Measurements from ENCODE around the gene TGDS. TPM values are rescaled to one million over a fixed set of nuclear protein-coding genes. Genes with fewer than 3 reads are reported as not detected.

TGDS gene
- total RNA-seq, 2 donors from 2014 or later = 6.1 to 6.5 TPM

GRCh38 chr13:94586371-94586770, 9.6 kb downstream of the TGDS start:
- Histone ChIP-seq H3K4me3 (no peak overlapping the region), H3K27ac (no peak overlapping the region), H3K36me3 (peaks cover 26% of the 10 kb centered on the region), H3K27me3 (no peaks in the 10 kb centered on the region), H3K4me1 (no peaks in the 10 kb centered on the region), H3K9me3 (no peaks in the 10 kb centered on the region)
- no peak for TF ChIP-seq CTCF (IDR thresholded peaks at IDR 0.05)
- no peak for DNase-seq (ENCODE audit: low spot score)

- H3K27me3 ChIP-seq = no peaks in the 10 kb centered on the region
- H3K36me3 ChIP-seq = peaks cover 33% of the 10 kb centered on the region
- no peak overlapping the region for H3K4me3 ChIP-seq
- H3K9me3 ChIP-seq = no peaks in the 10 kb centered on the region
- no peaks in the 10 kb centered on the region for H3K4me1 ChIP-seq
- no peak for TF ChIP-seq CTCF (IDR thresholded peaks at IDR 0.05)
- DNase-seq (ENCODE audit: low spot score) = no peak
- H3K27ac ChIP-seq = no peak overlapping the region
These were observed 10.3 kb downstream of the TGDS start for GRCh38 chr13:94585543-94586101.

- H3K36me3 ChIP-seq = peaks cover 47% of the 10 kb centered on the region
- no peak for TF ChIP-seq CTCF (IDR thresholded peaks at IDR 0.05)
These were observed 12.0 kb downstream of the TGDS start for GRCh38 chr13:94583926-94584325.

GRCh38 chr13:94579063-94579462, 16.9 kb downstream of the TGDS start:
- Histone ChIP-seq H3K36me3 (peaks cover 79% of the 10 kb centered on the region), H3K4me1 (no peaks in the 10 kb centered on the region)

More at GRCh38 chr13:94583926-94584325, 12.0 kb downstream of the TGDS start:
- Histone ChIP-seq H3K27me3 (no peaks in the 10 kb centered on the region), H3K27ac (no peak overlapping the region), H3K4me3 (no peak overlapping the region), H3K9me3 (no peaks in the 10 kb centered on the region), H3K4me1 (no peaks in the 10 kb centered on the region)
- no peak for DNase-seq (ENCODE audit: low spot score)

GRCh38 chr13:94569615-94570014, 26.3 kb downstream of the TGDS start:
- no peak for DNase-seq (ENCODE audit: low spot score)
- Histone ChIP-seq H3K4me1 (no peaks in the 10 kb centered on the region), H3K27ac (no peak overlapping the region), H3K27me3 (no peaks in the 10 kb centered on the region), H3K9me3 (no peaks in the 10 kb centered on the region), H3K4me3 (no peak overlapping the region), H3K36me3 (peaks cover 18% of the 10 kb centered on the region)
- no peak for TF ChIP-seq CTCF (IDR thresholded peaks at IDR 0.05)

More at GRCh38 chr13:94579063-94579462, 16.9 kb downstream of the TGDS start:
- Histone ChIP-seq H3K9me3 (no peaks in the 10 kb centered on the region), H3K27ac (no peak overlapping the region), H3K4me3 (no peak overlapping the region), H3K27me3 (no peaks in the 10 kb centered on the region)
- DNase-seq (ENCODE audit: low spot score) = no peak
- no peak for TF ChIP-seq CTCF (IDR thresholded peaks at IDR 0.05)

- H3K27ac ChIP-seq = no peak overlapping the region
- H3K36me3 ChIP-seq = peaks cover 9% of the 10 kb centered on the region
- no peaks in the 10 kb centered on the region for H3K4me1 ChIP-seq
- H3K9me3 ChIP-seq = no peaks in the 10 kb centered on the region
- DNase-seq (ENCODE audit: low spot score) = no peak
- no peaks in the 10 kb centered on the region for H3K27me3 ChIP-seq
- no peak overlapping the region for H3K4me3 ChIP-seq
- TF ChIP-seq CTCF (IDR thresholded peaks at IDR 0.05) = no peak
These were observed 27.5 kb downstream of the TGDS start for GRCh38 chr13:94568443-94568842.
